Hepatocyte (in vitro differentiated cells): ENCODE data around the gene PTPDC1.

Experiments
- EZH2 ChIP-seq: fragments of 200-600 bp; sonication (generic); IDR thresholded peaks from 2 replicates; pipeline ENCODE4 v1.6.1; 2016; ENCODE audit warnings: antibody characterized with exemption, mild to moderate bottlenecking, borderline replicate concordance
- TF ChIP-seq, protein P1 (sequence below): fragments of 200-600 bp; sonication (generic); IDR thresholded peaks from 2 replicates; pipeline ENCODE4 v1.5.1; 2016; ENCODE audit warnings: antibody characterized with exemption, mild to moderate bottlenecking; ENCODE audit not compliant: poor library complexity

GRCh38 chr9:94101162-94101853, 17.0 kb downstream of the PTPDC1 start:
- TF ChIP-seq, protein P1, sequence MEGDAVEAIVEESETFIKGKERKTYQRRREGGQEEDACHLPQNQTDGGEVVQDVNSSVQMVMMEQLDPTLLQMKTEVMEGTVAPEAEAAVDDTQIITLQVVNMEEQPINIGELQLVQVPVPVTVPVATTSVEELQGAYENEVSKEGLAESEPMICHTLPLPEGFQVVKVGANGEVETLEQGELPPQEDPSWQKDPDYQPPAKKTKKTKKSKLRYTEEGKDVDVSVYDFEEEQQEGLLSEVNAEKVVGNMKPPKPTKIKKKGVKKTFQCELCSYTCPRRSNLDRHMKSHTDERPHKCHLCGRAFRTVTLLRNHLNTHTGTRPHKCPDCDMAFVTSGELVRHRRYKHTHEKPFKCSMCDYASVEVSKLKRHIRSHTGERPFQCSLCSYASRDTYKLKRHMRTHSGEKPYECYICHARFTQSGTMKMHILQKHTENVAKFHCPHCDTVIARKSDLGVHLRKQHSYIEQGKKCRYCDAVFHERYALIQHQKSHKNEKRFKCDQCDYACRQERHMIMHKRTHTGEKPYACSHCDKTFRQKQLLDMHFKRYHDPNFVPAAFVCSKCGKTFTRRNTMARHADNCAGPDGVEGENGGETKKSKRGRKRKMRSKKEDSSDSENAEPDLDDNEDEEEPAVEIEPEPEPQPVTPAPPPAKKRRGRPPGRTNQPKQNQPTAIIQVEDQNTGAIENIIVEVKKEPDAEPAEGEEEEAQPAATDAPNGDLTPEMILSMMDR: no peak
- TF ChIP-seq EZH2: no peak
